Osteoblast (primary cell): Measurements from ENCODE around the gene MAPK7. TPM values are rescaled to one million over a fixed set of nuclear protein-coding genes. Genes with fewer than 3 reads are reported as not detected.

Experiments
- DNase-seq: peaks from one replicate; pipeline ENCODE4 v3.0.0; 2011; ENCODE audit warnings: low spot score, mixed read lengths; ENCODE audit not compliant: insufficient read length; ENCODE audit errors: missing footprints
- H2AFZ ChIP-seq: 2 replicates; pipeline ENCODE4 v1.6.0; 2011; ENCODE audit warnings: mild to moderate bottlenecking, low read length
- H3K27ac ChIP-seq: 2 replicates; pipeline ENCODE4 v1.5.1; 2011; ENCODE audit warnings: mild to moderate bottlenecking, low read depth, low read length, moderate library complexity
- H3K27me3 ChIP-seq: 2 replicates; pipeline ENCODE4 v1.6.0; 2012; ENCODE audit warnings: mild to moderate bottlenecking, control low read depth, inconsistent platforms, low read length, moderate library complexity; ENCODE audit not compliant: insufficient read depth
- H3K36me3 ChIP-seq: 2 replicates; pipeline ENCODE4 v1.5.1; 2011; ENCODE audit warnings: mild to moderate bottlenecking, low read length, control low read depth, moderate library complexity; ENCODE audit not compliant: insufficient read depth
- H3K4me1 ChIP-seq: 2 replicates; pipeline ENCODE4 v1.5.1; 2011; ENCODE audit warnings: mild to moderate bottlenecking, low read length, control low read depth, moderate library complexity; ENCODE audit not compliant: insufficient read depth
- H3K4me2 ChIP-seq: 2 replicates; pipeline ENCODE4 v1.6.0; 2011; ENCODE audit warnings: mild to moderate bottlenecking, low read length; ENCODE audit not compliant: insufficient read depth
- H3K4me3 ChIP-seq: fragments of 200-600 bp; sonication (generic); 3 replicates; pipeline ENCODE4 v1.5.1; 2012; ENCODE audit warnings: mild to moderate bottlenecking, low read length, inconsistent platforms; ENCODE audit not compliant: insufficient read depth
- H3K79me2 ChIP-seq: 2 replicates; pipeline ENCODE4 v1.6.0; 2012; ENCODE audit warnings: mild to moderate bottlenecking, low read length, control low read depth, inconsistent platforms; ENCODE audit not compliant: insufficient read depth
- H3K9me3 ChIP-seq: 2 replicates; pipeline ENCODE4 v1.5.1; 2011; ENCODE audit warnings: low read depth, low read length, control low read depth
- H4K20me1 ChIP-seq: 2 replicates; pipeline ENCODE4 v1.6.0; 2012; ENCODE audit warnings: mild to moderate bottlenecking, low read length, control low read depth; ENCODE audit not compliant: insufficient read depth
- total RNA-seq: library from RNA; depleted of rRNA; stranded (reverse); fragments of >200 nt; gene quantifications from 2 replicates; pipeline ENCODE4 v1.2.3, GENCODE V29; 2012
- TF ChIP-seq, protein P1 (sequence below): IDR thresholded peaks from 2 replicates; pipeline ENCODE4 v1.5.1; 2011; ENCODE audit warnings: mild to moderate bottlenecking, low read depth, low read length, moderate library complexity; ENCODE audit errors: extremely low read depth

The MAPK7 gene
- total RNA-seq, 1 donor: 12.7 TPM

DNA sequence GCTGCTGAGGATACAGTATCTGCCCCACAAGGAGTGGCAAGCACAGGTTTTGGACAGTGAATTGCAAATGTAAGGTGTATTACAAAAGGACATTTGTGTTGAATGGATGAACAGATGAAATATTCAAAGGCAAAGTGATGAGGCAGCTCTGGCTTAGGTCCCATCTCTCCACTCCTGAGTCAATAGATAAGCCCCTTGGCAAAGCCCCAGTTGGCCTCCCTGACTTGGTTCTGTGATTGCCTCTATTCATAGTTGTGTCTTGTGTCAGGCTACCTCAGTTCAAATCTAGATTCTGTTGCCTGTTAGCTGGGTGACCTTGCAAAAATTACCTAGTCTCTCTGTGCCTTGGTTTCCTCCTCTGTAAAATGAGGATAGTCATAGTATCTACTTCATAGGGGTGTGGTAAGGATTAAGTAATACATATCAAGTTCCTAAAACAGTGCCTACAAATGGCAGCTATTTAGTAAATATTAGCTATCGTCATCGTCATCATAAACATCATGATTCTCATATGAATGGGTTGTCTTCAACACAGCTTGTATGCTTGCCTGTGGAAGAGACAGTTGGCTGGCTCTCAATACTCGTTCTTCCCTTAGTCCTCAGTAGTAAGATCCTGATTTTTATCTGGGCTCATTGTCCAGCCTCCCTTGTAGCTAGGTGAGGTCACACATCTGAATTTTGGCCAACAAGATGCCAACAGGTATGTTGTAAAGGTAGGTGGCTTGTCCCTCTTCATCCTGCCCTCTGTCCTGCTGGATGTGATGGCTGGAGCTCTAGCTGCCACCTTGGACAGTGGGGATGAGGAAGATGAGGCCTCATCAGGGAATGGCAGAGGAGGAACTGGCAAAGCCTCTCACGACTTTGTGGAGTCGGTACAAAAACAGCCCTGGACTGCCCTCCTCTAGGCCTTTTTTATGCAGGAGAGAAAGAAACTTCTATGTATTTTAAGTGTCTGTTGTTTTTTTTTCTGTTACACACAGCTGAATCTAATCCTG is 10.8 kb downstream of the MAPK7 start:
- H3K4me1 ChIP-seq: peaks cover 35% of the 10 kb centered on the region
- no peak overlapping the region for H2AFZ ChIP-seq
- H3K36me3 ChIP-seq: peaks cover 18% of the 10 kb centered on the region
- H3K4me3 ChIP-seq: no peak overlapping the region
- TF ChIP-seq, protein P1, sequence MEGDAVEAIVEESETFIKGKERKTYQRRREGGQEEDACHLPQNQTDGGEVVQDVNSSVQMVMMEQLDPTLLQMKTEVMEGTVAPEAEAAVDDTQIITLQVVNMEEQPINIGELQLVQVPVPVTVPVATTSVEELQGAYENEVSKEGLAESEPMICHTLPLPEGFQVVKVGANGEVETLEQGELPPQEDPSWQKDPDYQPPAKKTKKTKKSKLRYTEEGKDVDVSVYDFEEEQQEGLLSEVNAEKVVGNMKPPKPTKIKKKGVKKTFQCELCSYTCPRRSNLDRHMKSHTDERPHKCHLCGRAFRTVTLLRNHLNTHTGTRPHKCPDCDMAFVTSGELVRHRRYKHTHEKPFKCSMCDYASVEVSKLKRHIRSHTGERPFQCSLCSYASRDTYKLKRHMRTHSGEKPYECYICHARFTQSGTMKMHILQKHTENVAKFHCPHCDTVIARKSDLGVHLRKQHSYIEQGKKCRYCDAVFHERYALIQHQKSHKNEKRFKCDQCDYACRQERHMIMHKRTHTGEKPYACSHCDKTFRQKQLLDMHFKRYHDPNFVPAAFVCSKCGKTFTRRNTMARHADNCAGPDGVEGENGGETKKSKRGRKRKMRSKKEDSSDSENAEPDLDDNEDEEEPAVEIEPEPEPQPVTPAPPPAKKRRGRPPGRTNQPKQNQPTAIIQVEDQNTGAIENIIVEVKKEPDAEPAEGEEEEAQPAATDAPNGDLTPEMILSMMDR: no peak
- DNase-seq: no peak
- H3K79me2 ChIP-seq: no peaks in the 10 kb centered on the region
- H3K9me3 ChIP-seq: no peaks in the 10 kb centered on the region
- no peak overlapping the region for H3K4me2 ChIP-seq
- peaks cover 5% of the 10 kb centered on the region for H4K20me1 ChIP-seq
- H3K27ac ChIP-seq: no peak overlapping the region
- no peaks in the 10 kb centered on the region for H3K27me3 ChIP-seq

DNA sequence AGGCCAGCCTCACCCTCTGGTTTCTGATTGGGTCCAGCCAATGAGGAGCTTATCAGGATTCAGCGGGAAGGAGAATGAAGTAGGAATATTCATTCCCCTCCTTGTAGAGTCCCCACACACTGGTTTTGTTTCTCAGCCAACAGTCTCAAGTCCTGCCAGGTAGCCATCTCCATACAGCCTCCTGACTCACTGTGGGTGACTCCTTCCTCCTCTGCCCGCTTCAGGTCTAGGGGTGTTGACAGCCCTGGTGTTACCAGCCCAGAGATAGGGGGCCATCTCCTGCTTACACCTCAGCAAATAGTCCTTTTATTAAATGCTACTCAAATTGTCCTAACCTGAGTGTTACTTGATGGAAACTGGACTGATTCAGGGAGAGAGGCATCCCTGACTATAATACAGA is 12.7 kb downstream of the MAPK7 start:
- no peak for DNase-seq

DNA sequence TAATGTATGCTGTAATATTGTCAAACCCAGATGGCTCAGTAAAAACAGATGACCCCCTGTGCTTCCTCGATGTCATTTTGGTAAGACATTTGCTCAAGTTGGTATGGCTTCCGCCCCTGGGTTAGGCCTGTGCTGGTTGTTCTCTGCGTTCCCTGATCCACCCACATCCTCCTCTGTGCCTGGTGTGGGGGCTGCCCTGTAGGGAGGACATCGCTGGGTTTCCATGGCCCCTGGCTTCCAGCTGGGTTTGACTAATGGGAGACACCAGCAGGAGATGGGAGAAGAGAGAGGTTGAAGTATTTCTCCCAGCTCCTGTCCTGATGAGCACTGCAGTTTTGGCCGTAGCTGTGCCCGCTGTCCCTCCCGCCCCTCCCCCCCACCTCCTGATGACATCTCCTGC is 13.1 kb downstream of the MAPK7 start:
- peak; percentile 17 for DNase-seq
- Histone ChIP-seq H3K27me3 (no peaks in the 10 kb centered on the region), H3K4me1 (peaks cover 24% of the 10 kb centered on the region), H4K20me1 (no peaks in the 10 kb centered on the region), H3K36me3 (no peaks in the 10 kb centered on the region), H2AFZ (no peak overlapping the region), H3K9me3 (no peaks in the 10 kb centered on the region), H3K79me2 (no peaks in the 10 kb centered on the region), H3K4me3 (no peak overlapping the region), H3K4me2 (no peak overlapping the region), H3K27ac (no peak overlapping the region)
- TF ChIP-seq, protein P1: no peak

More for the DNA sequence above, 12.7 kb downstream of the MAPK7 start:
- TF ChIP-seq, protein P1: no peak
- Histone ChIP-seq H3K4me3 (no peak overlapping the region), H3K4me1 (peaks cover 29% of the 10 kb centered on the region), H4K20me1 (no peaks in the 10 kb centered on the region), H3K9me3 (no peaks in the 10 kb centered on the region), H3K27me3 (no peaks in the 10 kb centered on the region), H2AFZ (no peak overlapping the region), H3K27ac (no peak overlapping the region), H3K79me2 (no peaks in the 10 kb centered on the region), H3K4me2 (no peak overlapping the region), H3K36me3 (peaks cover 1% of the 10 kb centered on the region)

DNA sequence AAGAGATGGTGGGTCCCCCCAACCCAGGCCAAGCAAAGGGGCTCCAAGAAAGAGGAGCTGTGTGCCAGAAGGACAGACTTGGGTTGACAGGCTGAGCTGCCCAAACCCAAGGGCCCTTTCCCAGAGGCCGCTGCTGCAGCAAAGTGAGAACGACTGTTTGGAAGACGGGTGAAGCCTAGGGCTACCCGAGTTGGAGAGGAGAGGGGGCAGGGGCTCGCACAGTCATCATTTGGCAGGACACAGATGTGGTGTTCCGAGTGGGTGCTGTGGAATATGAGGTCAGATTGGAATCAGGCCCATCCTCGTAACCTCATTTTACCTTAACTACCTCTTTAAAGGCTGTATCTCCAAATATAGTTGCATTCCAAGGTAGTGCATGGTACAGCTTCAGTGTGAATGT is 14.0 kb downstream of the MAPK7 start:
- H3K79me2 ChIP-seq: no peaks in the 10 kb centered on the region
- H3K4me3 ChIP-seq: no peak overlapping the region
- H2AFZ ChIP-seq: no peak overlapping the region
- H4K20me1 ChIP-seq: no peaks in the 10 kb centered on the region
- H3K27ac ChIP-seq: no peak overlapping the region
- no peaks in the 10 kb centered on the region for H3K27me3 ChIP-seq
- H3K36me3 ChIP-seq: no peaks in the 10 kb centered on the region
- TF ChIP-seq, protein P1: no peak
- peaks cover 16% of the 10 kb centered on the region for H3K4me1 ChIP-seq
- H3K9me3 ChIP-seq: no peaks in the 10 kb centered on the region
- H3K4me2 ChIP-seq: no peak overlapping the region
- no peak for DNase-seq
